ENCODE data around the gene GRM4. TPM values are rescaled to one million over a fixed set of nuclear protein-coding genes. Genes with fewer than 3 reads are reported as not detected.

GRM4 gene
- total RNA-seq, 4 donors from 2014 or later: not detected

DNA sequence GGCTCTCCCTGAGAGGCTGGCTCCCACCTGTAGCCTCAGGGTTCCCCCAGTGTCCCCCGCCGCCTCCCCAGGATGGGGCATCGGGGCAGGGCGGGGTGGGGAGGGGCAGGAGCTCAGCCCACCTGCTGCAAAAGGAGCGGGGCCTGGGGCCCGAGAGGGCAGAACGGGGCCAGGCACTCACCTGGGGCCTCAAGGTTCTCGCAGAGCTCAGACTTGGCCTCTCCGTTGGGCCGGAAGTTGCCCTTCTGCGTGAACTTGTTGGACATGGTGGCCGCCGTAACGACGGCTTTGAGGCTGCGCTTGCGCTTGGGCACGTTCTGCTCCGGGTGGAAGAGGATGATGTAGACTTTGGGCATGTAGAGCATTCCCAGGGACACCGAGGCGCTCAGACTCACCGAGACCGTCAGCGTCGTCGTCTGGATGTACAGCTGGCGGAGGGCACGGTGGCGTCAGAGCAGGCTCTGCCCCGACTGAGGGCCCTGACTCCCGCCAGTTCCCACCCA, 117.9 kb downstream of the GRM4 start:
- Histone ChIP-seq H3K9me3 (no peaks in the 10 kb centered on the region), H3K4me3 (no peak overlapping the region), H3K4me1 (no peaks in the 10 kb centered on the region), H3K27ac (no peak overlapping the region), H3K27me3 (peaks cover 0 to 52% (median 0%) of the 10 kb centered on the region in 4 donors), H3K36me3 (no peaks in the 10 kb centered on the region)
- intact Hi-C loops (cut with DNase I): no loop called here
- TF ChIP-seq POLR2A (IDR thresholded peaks at IDR 0.05): no peak
- TF ChIP-seq, protein P1, sequence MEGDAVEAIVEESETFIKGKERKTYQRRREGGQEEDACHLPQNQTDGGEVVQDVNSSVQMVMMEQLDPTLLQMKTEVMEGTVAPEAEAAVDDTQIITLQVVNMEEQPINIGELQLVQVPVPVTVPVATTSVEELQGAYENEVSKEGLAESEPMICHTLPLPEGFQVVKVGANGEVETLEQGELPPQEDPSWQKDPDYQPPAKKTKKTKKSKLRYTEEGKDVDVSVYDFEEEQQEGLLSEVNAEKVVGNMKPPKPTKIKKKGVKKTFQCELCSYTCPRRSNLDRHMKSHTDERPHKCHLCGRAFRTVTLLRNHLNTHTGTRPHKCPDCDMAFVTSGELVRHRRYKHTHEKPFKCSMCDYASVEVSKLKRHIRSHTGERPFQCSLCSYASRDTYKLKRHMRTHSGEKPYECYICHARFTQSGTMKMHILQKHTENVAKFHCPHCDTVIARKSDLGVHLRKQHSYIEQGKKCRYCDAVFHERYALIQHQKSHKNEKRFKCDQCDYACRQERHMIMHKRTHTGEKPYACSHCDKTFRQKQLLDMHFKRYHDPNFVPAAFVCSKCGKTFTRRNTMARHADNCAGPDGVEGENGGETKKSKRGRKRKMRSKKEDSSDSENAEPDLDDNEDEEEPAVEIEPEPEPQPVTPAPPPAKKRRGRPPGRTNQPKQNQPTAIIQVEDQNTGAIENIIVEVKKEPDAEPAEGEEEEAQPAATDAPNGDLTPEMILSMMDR (IDR thresholded peaks at IDR 0.05): peak in 1 of 6 experiments; percentile 7
- no peak for DNase-seq
- WGBS, 2 donors: 88% methylated on average over 15 of the region's 31 CpGs; no CpG with 5 or more reads in 1 of the 2 donors

DNA sequence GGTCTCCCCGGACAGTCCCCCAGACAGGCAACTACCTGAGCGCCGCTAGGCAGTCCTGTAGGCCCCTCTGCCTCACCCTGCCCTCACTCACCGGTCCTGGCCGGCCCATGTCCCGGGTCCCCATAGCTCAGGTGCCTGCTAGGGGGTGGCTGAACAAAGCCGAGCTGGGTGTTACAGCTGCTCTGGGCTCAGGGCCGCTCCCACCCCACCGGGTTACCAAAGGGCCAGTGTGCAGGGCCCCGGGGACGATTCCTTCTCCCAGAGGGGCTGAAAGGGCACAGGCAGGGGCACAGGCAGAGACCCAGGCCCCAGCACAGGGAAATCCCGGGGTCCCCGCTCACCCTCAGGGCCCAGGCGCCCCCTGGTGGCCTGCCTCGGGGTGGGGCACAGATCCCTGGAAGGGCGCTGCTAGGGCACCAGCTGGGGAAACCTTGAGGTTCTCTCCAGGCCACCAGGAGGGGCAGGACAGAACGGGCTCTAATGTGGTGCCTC, 118.4 kb downstream of the GRM4 start:
- no peak for DNase-seq

DNA sequence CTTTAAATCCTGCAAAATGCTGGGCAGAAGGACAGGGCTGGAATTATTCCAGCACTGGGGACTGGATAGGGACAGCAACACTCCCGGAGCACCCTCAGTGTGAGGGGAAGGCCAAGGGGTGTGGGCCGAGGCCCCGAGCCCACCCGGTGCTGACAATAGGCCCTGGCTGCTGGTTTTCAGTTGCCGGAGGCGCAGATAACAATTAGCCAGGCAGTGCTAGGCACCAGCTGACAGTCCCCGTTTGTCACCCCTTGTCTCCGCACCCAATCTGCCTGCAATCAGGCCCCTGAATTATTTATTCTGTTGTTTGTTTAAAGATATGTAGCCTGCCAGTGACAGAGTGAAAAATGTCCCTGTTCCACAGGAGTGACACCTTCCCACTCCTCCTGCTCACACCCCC, 120.0 kb downstream of the GRM4 start:
- peaks cover 0 to 61% (median 0%) of the 10 kb centered on the region in 4 donors for H3K27me3 ChIP-seq
- no peak for DNase-seq
- H3K4me3 ChIP-seq: no peak overlapping the region
- 76 to 88% methylated on average over 2 to 8 of the region's 8 CpGs for WGBS, 2 donors
- H3K36me3 ChIP-seq: no peaks in the 10 kb centered on the region
- TF ChIP-seq, protein P1 (IDR thresholded peaks at IDR 0.05): no peak
- no peak for TF ChIP-seq POLR2A (IDR thresholded peaks at IDR 0.05)
- intact Hi-C loops (cut with DNase I): no loop called here
- H3K4me1 ChIP-seq: no peaks in the 10 kb centered on the region
- no peak overlapping the region for H3K27ac ChIP-seq
- no peaks in the 10 kb centered on the region for H3K9me3 ChIP-seq

More for the DNA sequence above, 118.4 kb downstream of the GRM4 start:
- no peak overlapping the region for H3K4me3 ChIP-seq
- intact Hi-C loops (cut with DNase I): no loop called here
- no peak for TF ChIP-seq POLR2A (IDR thresholded peaks at IDR 0.05)
- TF ChIP-seq, protein P1 (IDR thresholded peaks at IDR 0.05): peak; percentile 56 to 89 (median 82)
- WGBS, 2 donors: 45% methylated on average over 5 of the region's 17 CpGs; no CpG with 5 or more reads in 1 of the 2 donors
- no peaks in the 10 kb centered on the region for H3K4me1 ChIP-seq
- H3K36me3 ChIP-seq: no peaks in the 10 kb centered on the region
- H3K27ac ChIP-seq: no peak overlapping the region
- peaks cover 0 to 53% (median 0%) of the 10 kb centered on the region in 4 donors for H3K27me3 ChIP-seq
- H3K9me3 ChIP-seq: no peaks in the 10 kb centered on the region

DNA sequence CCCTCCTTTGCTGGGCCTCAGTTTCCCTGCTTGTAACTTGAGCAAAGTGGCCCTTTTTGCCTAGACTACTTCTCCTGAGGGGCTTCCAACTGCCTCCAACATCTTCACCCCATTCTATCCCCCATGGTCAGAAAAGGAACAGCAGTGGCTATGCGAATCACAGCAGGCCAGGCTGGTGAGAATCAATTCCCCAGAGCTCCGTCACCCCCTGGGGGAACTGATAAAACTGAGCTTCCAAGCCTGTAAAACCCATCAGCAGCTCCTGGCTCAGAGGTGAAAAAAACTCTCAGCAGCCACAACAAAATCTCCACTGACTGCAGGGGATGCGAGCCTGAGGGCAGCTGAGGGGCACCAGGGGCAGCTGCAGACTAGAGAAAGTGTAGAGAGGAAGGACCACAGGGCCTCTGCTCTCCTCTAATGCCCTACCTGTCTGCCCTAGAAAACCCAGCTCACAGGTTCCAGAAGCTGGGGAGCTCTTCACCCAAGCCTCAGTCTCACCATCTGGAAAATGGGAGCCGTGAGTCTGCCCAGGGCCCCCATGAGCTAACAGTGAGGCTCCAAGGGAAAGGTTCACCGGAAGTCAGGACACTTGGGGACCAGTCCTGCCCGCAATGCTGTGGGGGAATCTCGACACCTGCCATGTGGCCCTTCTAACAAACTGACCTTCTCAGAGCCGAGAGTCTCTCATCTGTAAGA, 120.6 kb downstream of the GRM4 start:
- Histone ChIP-seq H3K27ac (no peak overlapping the region), H3K9me3 (no peaks in the 10 kb centered on the region), H3K36me3 (no peaks in the 10 kb centered on the region), H3K4me1 (no peaks in the 10 kb centered on the region), H3K4me3 (no peak overlapping the region), H3K27me3 (peaks cover 0 to 65% (median 0%) of the 10 kb centered on the region in 4 donors)
- intact Hi-C loops (cut with DNase I): no loop called here
- 79 to 80% methylated on average over 3 to 7 of the region's 8 CpGs for WGBS, 2 donors
- DNase-seq: no peak
- TF ChIP-seq, protein P1 (IDR thresholded peaks at IDR 0.05): no peak
- TF ChIP-seq POLR2A (IDR thresholded peaks at IDR 0.05): no peak

DNA sequence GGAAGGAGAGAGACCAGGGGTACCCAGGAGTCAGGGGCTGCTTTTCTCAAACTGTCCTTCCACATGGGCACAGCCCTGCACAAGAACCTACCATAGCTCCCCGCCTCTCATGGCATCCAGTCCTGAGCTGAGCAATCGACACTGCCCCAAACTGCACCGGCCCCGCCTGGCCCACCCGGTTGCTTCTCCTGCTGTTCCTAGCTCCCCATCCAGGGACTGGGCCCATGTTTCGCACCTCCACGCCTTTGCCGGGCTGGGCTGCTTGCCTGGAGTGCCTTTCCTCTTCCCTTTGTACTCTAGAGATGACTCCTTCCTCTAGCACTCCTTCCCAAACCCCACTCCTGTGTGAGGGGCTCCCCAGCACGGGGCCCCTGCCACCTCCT, 123.0 kb downstream of the GRM4 start:
- TF ChIP-seq, protein P1 (IDR thresholded peaks at IDR 0.05): no peak
- TF ChIP-seq POLR2A (IDR thresholded peaks at IDR 0.05): no peak
- no peak overlapping the region for H3K27ac ChIP-seq
- H3K27me3 ChIP-seq: peaks cover 0 to 71% (median 0%) of the 10 kb centered on the region in 4 donors
- intact Hi-C loops (cut with DNase I): no loop called here
- 74 to 75% methylated on average over 9 of the region's 9 CpGs for WGBS, 2 donors
- no peak for DNase-seq
- H3K4me1 ChIP-seq: no peaks in the 10 kb centered on the region
- no peaks in the 10 kb centered on the region for H3K9me3 ChIP-seq
- H3K36me3 ChIP-seq: no peaks in the 10 kb centered on the region
- no peak overlapping the region for H3K4me3 ChIP-seq
